Suppressor macrophage treated with lipopolysaccharide for 4 hours (primary cell): ENCODE results near the gene CTNNA3.

Experiments used
- DNase-seq: peaks from one replicate; pipeline ENCODE4 v3.0.0-alpha.2; 2020

Gene CTNNA3

GRCh38 chr10:66788178-66788987 lies 907.6 kb downstream of the CTNNA3 start:
- DNase-seq = no peak

DNA sequence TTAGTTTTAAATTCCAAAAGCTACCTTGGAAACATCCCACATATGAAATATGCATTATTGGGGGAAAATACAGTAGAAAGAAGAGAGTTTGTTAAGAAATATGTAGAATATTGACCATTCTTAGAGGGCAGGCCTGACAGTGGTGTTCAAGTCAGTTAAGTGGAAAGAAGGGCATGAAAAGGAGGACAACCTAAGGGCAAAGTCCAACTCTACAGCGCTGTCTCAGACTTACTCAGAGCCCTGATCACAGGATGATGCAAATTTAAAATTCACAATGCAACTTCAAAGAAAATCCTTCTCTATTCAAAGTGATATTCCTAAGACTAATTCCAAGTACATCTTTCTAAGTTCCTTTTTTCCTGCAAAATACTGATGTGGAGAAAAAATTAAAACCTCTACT lies 909.3 kb downstream of the CTNNA3 start:
- no peak for DNase-seq

GRCh38 chr10:66784770-66785169 lies 911.2 kb downstream of the CTNNA3 start:
- no peak for DNase-seq

DNA sequence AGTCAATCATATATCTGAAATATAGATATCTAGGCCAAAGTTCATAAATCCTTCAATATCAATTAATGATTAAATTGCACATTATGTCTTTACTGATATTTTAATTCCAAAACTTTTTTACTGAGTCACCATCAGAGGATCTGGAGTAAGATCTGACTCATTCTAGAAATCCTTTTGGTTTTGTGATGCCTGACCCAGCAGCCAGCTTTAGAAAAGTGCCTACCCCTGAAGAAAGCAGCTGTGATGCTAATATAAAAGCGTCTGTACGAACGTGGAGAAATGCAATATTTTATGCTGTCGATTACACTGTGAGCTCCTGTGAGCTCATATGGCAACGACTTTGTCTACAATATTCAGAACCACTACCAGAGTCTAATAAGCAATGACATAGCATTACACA lies 912.7 kb downstream of the CTNNA3 start:
- DNase-seq = no peak

- no peak for DNase-seq
These were observed 913.2 kb downstream of the CTNNA3 start for GRCh38 chr10:66782776-66783175.

- no peak for DNase-seq
These were observed 913.9 kb downstream of the CTNNA3 start for GRCh38 chr10:66782144-66782543.

DNA sequence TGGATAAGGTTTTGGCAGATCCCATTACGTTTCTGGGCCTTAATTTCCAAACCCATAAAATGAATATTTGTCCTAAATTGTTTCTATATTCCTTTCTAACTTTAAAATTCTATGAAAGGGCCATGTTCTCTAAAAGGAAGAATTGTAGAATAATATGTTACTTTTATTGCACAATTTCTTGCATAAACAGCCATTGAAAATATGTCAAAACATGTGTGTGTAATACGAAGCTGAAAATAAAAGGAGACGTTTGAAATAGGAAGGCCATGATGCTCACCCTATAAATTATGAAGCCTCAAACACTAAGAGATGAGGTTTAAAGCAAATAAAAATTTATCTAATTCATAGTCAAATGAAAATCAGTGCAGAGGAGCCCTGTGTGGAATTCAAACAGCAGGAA lies 915.2 kb downstream of the CTNNA3 start:
- DNase-seq = no peak

DNA sequence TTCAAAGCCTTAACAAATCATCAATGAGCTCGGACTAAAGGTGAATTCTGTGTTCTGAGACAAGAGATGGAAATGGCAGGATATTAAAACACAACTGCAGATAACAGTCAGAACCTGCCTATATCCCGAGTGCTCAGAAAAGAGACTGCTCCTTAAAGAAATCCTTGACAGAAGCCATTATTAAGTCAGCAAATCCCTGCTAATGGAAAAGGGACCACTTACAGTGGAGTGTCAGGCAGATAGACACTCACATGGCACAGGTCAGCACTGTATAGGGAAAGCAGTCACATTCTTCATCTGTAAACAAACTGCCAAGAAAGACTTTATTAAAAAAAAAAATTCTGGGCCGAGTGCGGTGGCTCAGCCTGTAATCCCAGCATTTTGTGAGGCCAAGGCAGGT lies 917.6 kb downstream of the CTNNA3 start:
- DNase-seq = no peak

GRCh38 chr10:66777665-66778064 lies 918.3 kb downstream of the CTNNA3 start:
- DNase-seq = no peak

GRCh38 chr10:66773472-66773817 lies 922.5 kb downstream of the CTNNA3 start:
- DNase-seq = no peak

DNA sequence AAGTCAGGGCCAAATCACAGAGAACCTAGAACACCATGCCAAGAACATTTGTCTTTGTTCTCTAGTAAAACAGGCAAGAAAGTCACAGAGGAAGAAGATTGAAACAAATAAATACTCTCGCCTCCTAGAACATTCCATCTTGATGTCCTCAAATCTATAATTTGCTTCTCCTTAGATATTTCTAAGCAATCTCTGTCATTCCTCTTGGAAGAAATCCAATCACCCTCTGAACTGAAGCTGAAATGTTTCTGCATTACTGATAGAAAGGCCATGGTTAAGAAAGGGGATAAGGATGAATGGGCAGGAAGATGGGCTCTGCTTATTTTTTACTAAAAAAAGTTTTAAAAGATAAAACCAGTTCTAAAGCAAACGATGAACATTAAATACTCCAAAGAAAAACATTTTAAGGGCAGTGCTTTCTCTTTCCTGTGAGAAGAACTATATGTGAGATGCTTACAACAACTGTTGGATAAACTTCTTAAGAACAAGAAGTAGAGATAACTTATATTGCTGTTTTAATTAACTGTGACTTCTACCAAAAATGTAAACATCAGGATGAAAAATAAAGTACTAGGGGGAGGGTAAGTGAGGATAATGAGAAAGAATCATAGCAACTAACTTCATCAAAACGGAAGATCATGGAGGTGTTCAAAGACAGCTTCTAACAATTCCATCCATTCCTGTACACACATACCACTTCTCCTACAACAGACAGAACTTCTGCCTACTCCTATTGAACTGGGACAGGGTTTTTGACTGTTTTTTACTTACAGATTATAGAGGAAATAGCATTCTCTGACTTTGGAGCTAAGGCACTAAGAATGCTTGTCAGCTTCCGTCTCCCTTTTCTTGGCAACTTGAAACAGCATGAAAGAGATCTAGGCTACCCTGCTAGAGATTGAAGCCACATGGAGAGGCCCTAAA lies 923.2 kb downstream of the CTNNA3 start:
- no peak for DNase-seq

GRCh38 chr10:66767707-66768106 lies 928.3 kb downstream of the CTNNA3 start:
- no peak for DNase-seq

DNA sequence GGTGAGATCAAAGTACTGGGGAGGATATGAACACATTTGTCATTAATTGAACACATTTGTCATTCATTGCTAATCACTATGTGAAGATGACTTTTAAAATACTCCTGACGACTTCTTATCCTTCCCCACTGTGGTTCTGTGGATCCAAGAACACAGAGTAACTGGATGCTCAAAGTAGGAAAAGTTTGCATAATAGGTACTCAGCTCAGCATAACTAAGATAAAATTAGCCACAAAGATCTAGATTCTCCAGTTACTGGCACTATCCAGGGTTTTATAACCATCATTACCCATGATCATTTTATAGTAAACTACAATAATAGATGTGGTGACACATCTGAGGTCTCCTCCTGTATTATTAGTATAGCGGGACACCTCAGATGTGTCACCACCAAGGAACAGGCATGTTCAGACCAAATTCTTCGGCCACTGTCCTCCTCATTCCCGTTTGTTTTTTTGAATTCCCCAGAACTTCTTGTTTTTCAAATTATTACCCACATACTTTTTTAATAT lies 933.7 kb downstream of the CTNNA3 start:
- no peak for DNase-seq

DNA sequence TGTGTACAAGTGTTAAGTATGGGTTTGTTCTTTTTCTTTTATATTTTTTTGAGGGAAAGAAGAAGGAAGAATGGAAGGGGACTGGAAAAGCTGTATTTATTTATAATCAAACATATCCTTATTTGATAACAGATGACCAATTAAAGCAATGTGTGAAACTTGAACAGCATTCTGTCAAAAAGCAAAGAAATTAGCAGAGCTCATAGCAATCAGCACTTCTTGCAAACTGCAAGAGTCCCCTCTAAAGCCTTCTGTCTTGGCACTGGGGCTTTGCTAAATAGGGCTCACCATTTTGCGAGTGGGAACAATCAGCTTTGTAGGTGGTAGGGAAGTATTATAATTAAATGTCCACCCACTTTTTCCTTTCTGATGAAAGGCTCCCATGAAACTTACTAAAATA lies 935.1 kb downstream of the CTNNA3 start:
- DNase-seq = no peak

- no peak for DNase-seq
These were observed 940.5 kb downstream of the CTNNA3 start for GRCh38 chr10:66755474-66755873.

- DNase-seq = no peak
These were observed 943.3 kb downstream of the CTNNA3 start for GRCh38 chr10:66752714-66753113.

GRCh38 chr10:66748217-66748616 lies 947.8 kb downstream of the CTNNA3 start:
- DNase-seq = no peak

- no peak for DNase-seq
These were observed 948.5 kb downstream of the CTNNA3 start for GRCh38 chr10:66747451-66747850.

DNA sequence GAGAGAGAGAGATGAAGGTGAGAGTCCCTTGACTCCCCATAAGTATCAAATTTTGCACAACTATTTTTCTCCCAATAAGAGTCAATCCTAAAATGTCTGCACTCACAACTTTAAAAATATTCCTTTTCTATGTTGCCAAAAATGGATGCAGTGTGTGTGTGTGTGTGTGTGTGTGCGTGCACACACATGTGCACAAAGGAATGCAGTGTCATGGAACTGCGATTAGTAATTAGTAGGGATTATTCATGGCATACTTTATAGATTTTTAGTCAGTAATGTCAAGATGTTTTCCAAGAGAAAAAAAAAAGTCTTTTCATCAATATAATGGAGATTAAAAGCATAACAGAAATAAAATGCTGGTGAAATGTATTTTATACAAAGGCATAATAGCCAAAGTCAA lies 949.3 kb downstream of the CTNNA3 start:
- DNase-seq = no peak

- no peak for DNase-seq
These were observed 949.7 kb downstream of the CTNNA3 start for GRCh38 chr10:66746246-66746645.

GRCh38 chr10:66744915-66745314 lies 951.1 kb downstream of the CTNNA3 start:
- no peak for DNase-seq

GRCh38 chr10:66737241-66737640 lies 958.8 kb downstream of the CTNNA3 start:
- DNase-seq = no peak

GRCh38 chr10:66723608-66724400 lies 972.2 kb downstream of the CTNNA3 start:
- no peak for DNase-seq
